PC-3 (cell line): ENCODE results near the gene CTAG1B.
"Not testable (repeated sequence)": the region's sequence is repeated elsewhere in the genome, so short reads cannot be mapped to it uniquely, and the experiment has no call there.

Source experiments
- CTCF ChIP-seq: fragments of 300-600 bp; sonication (generic); conservative IDR thresholded peaks from 2 replicates; pipeline ENCODE4 v1.5.1; 2017; ENCODE audit warnings: antibody characterized with exemption, low read depth, mild to moderate bottlenecking, low read length
- EZH2 ChIP-seq: fragments of 300-600 bp; sonication (generic); IDR thresholded peaks from one replicate; pipeline ENCODE4 v1.6.1; 2017; ENCODE audit warnings: antibody characterized with exemption, mild to moderate bottlenecking, low read length; ENCODE audit not compliant: unreplicated experiment
- EZH2phosphoT487 ChIP-seq: fragments of 300-600 bp; sonication (generic); IDR thresholded peaks from 2 replicates; pipeline ENCODE4 v1.6.1; 2018; ENCODE audit warnings: mild to moderate bottlenecking, antibody characterized with exemption, low read length, borderline replicate concordance

- not testable (repeated sequence) for TF ChIP-seq CTCF, EZH2phosphoT487, EZH2
Observed at GRCh38 chrX:154653413-154653812, 34.3 kb upstream of the CTAG1B start, which contains the start of gene CTAG2.
